Prostate gland (tissue), 2 donors: ENCODE results near the gene S100A1.

Experiments used
- POLR2AphosphoS5 ChIP-seq: sonication (generic); formaldehyde crosslinking; IDR thresholded peaks from one replicate; pipeline ENCODE4 v1.6.1; 2017; ENCODE audit warnings: antibody characterized with exemption
- TF ChIP-seq, protein P1 (sequence below), 4 experiments: fragments of 200-600 bp in 2 of 4; fragments of 450-650 bp in 2 of 4; sonication (generic) in 2 of 4; IDR thresholded peaks; 1 replicate in 3 of 4; 2 replicates in 1 of 4; pipeline ENCODE4 v1.5.1; 2016 to 2019; ENCODE audit warnings: antibody characterized with exemption in 4 of 4, mild to moderate bottlenecking in 2 of 4, moderate library complexity in 2 of 4

DNA sequence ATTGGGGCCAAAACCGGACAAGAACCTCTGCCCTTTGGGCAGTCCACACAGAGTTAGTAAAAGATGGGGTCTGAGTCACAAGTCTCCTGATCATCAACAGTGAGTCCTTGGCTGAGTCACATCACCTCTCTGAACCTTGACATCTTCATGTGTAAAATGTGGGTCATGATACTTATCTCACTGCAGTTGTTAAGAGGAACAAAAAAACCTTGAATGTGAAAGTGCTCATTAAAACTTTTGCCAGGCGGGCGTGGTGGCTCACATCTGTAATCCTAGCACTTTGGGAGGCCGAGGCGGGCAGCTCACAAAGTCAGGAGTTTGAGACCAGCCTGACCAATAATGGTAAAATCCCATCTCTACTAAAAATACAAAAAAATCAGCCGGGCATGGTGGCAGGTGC, 31.0 kb upstream of the S100A1 start:
- TF ChIP-seq, protein P1, sequence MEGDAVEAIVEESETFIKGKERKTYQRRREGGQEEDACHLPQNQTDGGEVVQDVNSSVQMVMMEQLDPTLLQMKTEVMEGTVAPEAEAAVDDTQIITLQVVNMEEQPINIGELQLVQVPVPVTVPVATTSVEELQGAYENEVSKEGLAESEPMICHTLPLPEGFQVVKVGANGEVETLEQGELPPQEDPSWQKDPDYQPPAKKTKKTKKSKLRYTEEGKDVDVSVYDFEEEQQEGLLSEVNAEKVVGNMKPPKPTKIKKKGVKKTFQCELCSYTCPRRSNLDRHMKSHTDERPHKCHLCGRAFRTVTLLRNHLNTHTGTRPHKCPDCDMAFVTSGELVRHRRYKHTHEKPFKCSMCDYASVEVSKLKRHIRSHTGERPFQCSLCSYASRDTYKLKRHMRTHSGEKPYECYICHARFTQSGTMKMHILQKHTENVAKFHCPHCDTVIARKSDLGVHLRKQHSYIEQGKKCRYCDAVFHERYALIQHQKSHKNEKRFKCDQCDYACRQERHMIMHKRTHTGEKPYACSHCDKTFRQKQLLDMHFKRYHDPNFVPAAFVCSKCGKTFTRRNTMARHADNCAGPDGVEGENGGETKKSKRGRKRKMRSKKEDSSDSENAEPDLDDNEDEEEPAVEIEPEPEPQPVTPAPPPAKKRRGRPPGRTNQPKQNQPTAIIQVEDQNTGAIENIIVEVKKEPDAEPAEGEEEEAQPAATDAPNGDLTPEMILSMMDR (IDR thresholded peaks at IDR 0.05): no peak
- no peak for TF ChIP-seq POLR2AphosphoS5
